Measurements from ENCODE around the gene TENM3.
"Not testable (repeated sequence)": the region's sequence is repeated elsewhere in the genome, so short reads cannot be mapped to it uniquely, and the experiment has no call there.

The TENM3 gene

GRCh38 chr4:182803235-182803634 is 560.0 kb downstream of the TENM3 start:
- DNase-seq = no peak

GRCh38 chr4:182804131-182804530 is 560.9 kb downstream of the TENM3 start:
- DNase-seq = no peak

DNA sequence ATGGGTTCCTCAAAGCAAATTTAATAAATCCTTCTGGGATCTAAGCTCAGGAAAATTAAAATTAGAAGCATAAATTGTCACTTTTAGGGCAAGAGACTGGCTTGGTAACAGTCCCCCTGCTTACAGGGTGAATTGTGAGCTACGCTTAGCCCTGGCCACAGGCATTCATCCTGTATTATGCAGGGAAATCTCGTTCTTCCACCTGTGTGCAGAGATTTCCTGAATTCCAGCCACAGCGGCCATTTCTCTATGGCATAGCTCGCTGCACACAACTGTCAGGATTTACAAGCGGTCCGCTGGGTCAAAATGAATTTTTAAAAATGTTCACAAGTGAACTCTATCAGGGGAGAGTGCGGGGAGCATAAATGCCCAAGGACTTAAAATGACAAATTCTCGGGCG is 562.1 kb downstream of the TENM3 start:
- DNase-seq = no peak

DNA sequence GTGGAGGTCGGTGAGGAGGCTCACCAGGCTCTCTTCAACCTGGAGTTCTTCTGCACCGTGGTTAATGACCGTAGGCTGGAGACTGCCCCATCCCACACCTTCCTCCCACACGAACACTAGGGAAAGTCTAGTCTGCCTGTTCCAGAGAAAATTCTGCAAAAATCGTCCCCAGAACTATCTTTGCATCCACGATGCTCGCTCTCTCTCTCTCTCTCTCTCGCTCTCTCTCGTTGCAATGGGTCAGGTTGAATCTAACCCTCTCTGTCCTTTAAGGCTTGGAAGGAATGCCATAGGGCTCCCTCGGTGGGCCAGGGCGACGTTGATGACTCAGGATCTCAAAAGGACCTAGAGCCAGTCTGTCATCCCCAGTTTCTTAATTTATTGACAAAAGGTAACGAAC is 562.5 kb downstream of the TENM3 start:
- no peak for DNase-seq

- peak; percentile 62 for DNase-seq
Observed at GRCh38 chr4:182806259-182807252, 563.4 kb downstream of the TENM3 start.

DNA sequence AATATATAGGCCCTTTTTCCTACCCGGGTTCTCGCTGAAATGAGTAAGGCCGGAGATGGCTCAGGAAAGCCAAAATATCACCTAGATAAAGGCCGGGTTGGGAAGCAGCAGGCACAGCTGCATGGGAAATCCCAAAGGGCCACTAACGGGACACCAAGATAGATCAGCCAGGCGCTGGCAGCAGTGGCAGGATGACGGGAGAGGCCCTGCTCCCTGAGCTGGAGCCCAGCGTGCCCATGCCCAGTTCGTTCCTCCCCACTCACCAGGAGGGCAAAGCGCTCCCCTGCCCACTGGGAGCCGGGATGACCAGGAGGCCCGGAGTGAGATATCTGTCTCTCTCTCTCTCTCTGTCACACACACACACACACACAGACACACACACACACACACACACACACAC is 564.1 kb downstream of the TENM3 start:
- no peak for DNase-seq

GRCh38 chr4:182807767-182808548 is 564.8 kb downstream of the TENM3 start:
- no peak for DNase-seq

GRCh38 chr4:182808673-182809416 is 565.6 kb downstream of the TENM3 start:
- no peak for DNase-seq

DNA sequence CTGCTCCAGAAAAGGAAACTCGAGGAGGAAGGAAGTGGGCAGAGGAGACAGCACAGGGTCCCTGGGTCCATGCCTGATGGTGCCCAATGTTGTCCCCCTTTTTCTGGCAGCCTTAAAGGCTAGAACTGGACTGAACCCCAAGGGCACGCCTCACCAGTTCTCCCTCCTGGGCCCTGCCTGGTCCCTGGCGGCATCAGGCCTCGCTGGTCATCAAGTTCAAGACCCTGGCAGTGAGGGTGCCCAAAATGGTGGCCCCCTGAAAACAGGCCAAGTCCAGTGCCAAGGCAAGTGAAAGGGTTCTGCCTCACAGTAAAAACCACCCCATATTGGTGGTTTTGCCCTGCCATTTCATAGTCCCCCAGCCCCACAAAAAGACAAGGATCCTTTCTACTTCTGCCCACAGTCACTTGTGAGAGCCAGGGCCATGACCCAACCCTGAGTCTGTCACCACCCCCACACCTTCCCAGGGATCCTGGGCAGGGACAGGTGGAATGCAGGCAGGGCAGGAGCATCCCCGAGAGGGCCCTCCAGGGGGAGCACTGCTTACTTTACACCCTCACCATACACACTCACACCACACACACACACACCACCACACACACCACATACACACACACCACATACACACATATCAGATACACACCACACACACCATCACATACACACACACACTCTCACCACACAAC is 566.4 kb downstream of the TENM3 start:
- no peak for DNase-seq

DNA sequence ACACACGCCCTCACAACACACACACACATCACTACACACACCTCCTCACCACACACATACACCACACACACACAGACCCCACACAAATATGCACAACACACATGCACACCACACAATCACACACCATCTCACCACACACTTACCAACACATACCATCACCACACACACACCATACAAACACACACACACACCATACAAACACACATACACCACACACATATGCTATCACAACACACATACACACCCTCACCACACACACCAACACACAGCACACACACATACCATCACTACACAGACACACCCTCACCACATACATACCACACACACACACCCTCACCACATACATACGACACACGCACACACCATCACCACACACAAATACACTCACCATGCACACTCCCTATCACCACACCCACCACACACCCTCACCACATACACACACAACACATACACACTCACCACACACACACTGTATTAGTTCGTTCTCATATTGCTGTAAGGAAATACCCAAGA is 567.0 kb downstream of the TENM3 start:
- no peak for DNase-seq

DNA sequence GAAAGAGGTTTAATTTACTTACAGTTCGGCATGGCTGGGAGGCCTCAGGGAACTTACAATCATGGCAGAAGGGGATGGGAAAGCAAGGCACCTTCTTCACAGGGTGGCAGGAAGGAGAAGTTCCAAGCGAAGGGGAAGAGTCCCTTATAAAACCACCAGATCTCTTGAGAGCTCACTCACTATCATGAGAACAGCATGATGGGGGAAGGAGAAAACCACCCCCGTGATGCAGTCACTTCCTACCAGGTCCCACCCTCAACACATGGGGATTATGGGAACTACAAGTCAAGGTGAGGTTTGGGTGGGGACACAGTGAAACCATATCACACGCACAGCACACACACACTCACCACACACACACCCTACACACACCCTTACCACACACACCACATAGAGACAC is 569.7 kb downstream of the TENM3 start:
- DNase-seq = no peak

DNA sequence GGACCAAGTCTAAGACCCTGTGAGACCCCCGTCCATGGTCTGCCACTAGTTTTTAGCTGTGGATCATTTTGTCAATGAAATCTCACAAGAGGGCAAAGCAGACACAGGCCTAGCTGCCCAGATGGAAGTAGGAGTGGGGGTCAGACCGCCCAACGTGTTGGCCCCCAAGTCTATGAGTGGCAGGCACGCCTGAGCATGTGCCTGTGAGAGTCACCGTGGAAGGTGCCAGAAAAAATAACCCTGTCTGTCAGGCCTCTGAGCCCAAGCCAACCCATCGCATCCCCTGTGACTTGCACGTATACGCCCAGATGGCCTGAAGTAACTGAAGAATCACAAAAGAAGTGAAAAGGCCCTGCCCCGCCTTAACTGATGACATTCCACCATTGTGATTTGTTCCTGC is 570.9 kb downstream of the TENM3 start:
- DNase-seq = not testable (repeated sequence)

DNA sequence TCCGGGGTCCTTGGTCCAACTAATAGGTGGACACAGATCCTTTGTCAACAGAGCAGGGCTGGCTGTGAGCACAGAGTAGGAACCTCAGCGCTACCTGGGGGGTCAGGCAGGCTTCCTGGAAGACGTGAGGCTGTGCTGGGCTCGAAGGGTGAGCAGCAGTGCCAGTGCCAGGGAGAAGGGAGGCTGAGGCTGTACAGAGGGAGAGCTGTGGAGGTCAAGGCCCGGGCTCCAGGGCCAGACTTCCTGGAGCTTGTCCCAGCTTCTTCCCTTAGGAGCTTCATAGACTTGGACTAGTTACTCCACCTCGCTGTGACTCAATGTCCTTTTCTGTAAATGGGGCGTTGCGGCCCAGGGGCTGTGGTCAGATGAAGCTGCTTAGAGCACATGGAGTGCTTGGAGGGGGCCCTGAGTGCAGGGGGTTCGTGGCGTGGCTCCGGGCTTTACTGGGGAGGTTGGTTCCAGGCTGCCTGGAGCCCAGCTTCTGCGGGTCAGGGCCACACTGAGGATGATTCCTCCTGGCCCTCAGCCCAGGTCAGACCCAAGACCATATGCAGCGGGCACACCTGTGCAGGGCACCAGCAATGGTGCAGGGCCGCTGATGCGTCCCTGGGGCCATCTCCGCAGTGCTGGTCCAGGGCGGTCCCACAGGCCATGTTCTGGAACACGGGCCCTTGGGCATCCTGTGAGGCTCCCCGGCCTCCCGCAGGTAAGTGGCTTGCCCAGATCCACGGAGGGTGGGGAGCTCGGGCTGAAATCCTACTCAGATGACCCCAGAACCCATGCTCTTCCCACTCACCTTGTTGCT is 575.9 kb downstream of the TENM3 start:
- DNase-seq = no peak

DNA sequence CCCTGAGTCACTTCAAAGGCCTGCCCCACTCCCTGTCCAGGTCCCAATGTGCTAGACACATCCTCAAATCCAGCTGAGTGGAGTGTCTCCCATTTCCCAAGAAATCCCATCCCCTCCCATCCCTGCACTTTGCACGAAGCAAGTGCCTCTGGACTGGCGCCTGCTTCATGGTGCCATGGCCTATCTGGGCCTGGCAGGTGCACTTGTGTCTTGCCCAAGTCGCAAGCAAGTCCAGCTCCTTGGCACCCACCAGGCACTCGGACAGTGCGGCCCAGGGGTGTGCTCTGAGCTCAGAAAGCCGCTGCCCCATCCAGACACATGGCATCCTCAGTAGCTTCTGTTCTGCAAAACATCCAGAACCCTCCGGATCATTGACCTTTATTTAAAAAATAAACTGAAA is 576.5 kb downstream of the TENM3 start:
- DNase-seq = no peak

- no peak for DNase-seq
Observed at GRCh38 chr4:182822554-182822953, 579.4 kb downstream of the TENM3 start.

DNA sequence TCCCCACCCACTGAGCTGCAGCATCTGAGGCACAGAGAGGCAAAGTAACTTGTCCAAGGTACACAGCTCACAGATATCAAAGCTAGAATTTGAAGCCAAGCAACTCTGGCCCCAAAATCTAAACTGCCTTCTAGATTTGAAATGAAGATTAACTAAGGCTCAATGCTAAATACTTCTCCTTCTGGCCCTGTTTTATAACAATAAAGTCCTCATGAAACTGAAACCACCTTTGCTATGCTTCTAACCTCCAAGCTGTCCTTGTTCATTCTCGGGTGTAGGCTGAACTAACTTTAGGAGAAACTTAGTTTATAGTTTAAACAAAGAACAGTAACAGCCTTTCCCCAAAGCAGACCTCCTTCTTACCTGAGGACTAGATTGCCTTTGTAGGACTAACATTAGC is 580.4 kb downstream of the TENM3 start:
- no peak for DNase-seq

DNA sequence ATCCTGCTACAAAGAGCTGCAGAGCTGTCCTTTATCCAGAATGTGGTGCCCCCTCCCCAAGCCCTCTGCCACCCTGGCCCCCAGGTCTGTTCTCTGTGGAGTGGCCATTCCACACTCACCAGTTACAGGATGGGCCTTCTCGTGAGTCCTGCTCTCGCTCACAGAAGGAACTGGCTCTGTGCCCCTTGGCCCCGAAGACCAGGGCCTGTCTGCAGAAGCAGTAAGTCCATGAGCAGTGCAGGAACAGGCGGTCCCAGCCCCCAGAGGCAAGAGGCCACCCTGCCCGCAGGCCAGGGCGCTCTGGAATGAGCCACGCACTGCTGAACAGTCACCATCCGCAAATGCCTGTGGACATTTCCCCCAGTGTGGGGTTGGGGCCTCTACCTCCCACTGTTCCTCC is 581.8 kb downstream of the TENM3 start:
- DNase-seq = no peak

GRCh38 chr4:182825786-182826185 is 582.6 kb downstream of the TENM3 start:
- no peak for DNase-seq

DNA sequence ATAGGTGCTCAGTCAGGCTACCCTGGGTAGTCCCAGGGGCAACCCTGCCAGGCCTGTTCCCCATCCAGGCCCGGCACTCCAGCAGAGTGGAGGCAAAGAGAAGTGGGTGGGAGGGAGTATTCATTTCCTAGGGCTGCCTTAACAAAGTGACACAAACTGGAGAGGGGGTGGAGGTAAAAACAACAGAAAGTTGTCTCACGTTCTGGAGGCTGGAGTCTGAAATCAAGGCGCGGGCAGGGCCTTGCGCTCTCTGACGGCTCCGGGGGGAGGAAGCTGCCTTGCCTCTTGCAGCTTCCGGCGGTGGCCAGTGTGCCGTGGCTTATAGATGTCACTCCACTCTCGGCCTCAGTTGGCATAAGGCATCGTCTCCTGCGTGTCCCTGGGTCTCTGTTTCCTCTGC is 583.2 kb downstream of the TENM3 start:
- no peak for DNase-seq

DNA sequence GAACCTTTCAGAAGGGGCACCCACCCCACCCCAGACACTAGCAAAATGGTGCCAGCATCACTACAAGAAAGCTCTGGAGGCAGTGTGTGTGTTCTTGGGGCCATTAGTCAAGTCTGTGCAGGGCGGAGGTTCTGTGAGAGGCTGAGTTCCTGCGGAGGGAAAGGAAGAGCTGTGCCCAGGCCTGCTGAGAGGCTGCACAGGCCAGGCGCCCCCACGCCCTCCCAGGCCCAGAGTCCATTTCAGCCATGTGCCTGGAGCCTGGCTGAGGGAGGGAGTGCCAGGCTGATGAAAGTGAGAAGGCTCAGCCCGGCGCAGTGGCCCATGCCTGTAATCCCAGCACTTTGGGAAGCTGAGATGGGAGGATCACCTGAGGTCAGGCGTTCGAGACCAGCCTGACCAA is 584.0 kb downstream of the TENM3 start:
- no peak for DNase-seq

DNA sequence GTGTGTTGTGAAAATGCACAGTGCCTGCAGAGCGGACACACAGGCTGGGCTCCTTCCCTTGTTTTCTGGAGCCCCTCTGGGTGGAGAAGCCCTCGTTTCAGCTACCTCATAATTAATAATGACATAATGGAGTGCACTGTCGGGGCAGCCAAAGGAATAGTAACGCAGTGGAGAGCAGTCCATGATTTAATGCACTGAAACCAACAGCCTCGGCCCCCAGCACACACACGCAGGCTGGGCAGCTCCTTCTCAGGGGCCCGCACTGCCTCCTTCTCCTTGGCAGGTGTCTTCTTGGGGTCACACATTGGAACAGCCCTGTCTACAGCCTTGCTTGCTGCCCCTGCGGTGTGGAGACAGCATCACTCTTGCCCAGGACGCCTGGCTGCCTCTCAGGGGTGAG is 584.8 kb downstream of the TENM3 start:
- DNase-seq = no peak
